GM23248 (cell line): ENCODE data around the gene VN1R5.

ENCODE experiments used
- EZH2 ChIP-seq: fragments of 200-600 bp; sonication (generic); IDR thresholded peaks from 2 replicates; pipeline ENCODE4 v1.6.1; 2018; ENCODE audit warnings: antibody characterized with exemption, mild to moderate bottlenecking; ENCODE audit not compliant: insufficient read depth, poor library complexity, severe bottlenecking
- EZH2phosphoT487 ChIP-seq: fragments of 200-600 bp; sonication (generic); IDR thresholded peaks from 2 replicates; pipeline ENCODE4 v1.6.1; 2018; ENCODE audit warnings: antibody characterized with exemption, moderate library complexity, mild to moderate bottlenecking, low read depth; ENCODE audit not compliant: insufficient read depth

GRCh38 chr1:247269133-247269532 lies 13.3 kb downstream of the VN1R5 start:
- no peak for TF ChIP-seq EZH2phosphoT487
- no peak for TF ChIP-seq EZH2
